Loucy (cell line): ENCODE measurements around the gene PBX1.

ENCODE experiments used
- EZH2phosphoT487 ChIP-seq: fragments of 200-600 bp; IDR thresholded peaks from 2 replicates; pipeline ENCODE4 v1.6.1; 2018; ENCODE audit warnings: antibody characterized with exemption, mild to moderate bottlenecking, moderate library complexity, borderline replicate concordance
- TF ChIP-seq, protein P1 (sequence below): fragments of 200-600 bp; sonication (generic); conservative IDR thresholded peaks from 2 replicates; pipeline ENCODE4 v1.5.1; 2014; ENCODE audit warnings: mild to moderate bottlenecking, antibody characterized with exemption, low read length

DNA sequence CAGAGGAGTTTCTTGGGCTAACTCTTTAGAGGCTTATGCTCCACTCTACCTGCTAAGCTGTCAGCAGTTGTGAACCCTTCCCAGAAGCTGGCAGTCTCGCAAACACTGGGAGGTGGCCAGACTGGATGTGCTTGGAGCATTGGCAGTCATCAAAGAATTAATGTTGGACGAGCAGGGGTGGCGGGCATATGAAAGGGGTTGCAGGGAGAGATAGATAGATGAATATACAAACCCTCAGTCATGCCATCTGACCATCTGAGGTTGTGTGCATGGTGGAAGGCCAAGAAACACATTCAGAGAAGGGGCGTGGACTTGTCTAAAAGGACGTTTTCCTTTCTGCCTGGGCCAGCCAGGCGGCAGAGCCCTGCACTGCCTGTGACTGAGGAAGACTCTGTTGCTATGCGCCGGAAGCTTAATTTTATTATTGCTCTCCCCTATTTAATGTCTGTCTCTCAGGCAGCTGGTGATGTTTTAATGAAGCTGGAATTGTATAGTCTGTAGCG lies 164.4 kb downstream of the PBX1 start:
- TF ChIP-seq, protein P1, sequence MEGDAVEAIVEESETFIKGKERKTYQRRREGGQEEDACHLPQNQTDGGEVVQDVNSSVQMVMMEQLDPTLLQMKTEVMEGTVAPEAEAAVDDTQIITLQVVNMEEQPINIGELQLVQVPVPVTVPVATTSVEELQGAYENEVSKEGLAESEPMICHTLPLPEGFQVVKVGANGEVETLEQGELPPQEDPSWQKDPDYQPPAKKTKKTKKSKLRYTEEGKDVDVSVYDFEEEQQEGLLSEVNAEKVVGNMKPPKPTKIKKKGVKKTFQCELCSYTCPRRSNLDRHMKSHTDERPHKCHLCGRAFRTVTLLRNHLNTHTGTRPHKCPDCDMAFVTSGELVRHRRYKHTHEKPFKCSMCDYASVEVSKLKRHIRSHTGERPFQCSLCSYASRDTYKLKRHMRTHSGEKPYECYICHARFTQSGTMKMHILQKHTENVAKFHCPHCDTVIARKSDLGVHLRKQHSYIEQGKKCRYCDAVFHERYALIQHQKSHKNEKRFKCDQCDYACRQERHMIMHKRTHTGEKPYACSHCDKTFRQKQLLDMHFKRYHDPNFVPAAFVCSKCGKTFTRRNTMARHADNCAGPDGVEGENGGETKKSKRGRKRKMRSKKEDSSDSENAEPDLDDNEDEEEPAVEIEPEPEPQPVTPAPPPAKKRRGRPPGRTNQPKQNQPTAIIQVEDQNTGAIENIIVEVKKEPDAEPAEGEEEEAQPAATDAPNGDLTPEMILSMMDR: no peak
- no peak for TF ChIP-seq EZH2phosphoT487
